ENCODE data around the gene RASSF4.

Gene RASSF4

DNA sequence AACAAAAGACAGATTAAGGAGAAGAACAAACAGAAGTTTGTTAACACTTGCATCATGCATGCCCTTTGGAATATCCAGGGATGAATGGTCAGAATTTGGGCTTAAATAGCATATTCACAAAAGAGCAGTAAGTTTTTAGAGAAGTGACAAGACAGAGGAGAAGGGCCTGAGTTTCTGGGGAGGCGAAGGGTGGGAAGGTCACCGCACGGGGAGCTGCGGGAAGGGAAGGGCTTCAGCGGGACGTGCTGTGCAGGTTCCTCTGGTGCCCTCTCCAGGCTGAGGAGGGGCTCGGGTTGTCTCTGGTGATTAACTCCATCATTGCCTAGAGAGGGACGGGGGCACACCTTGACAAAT is 30.7 kb downstream of the RASSF4 start:
- DNase-seq (ENCODE audit: low read depth, low spot score), result no peak

DNA sequence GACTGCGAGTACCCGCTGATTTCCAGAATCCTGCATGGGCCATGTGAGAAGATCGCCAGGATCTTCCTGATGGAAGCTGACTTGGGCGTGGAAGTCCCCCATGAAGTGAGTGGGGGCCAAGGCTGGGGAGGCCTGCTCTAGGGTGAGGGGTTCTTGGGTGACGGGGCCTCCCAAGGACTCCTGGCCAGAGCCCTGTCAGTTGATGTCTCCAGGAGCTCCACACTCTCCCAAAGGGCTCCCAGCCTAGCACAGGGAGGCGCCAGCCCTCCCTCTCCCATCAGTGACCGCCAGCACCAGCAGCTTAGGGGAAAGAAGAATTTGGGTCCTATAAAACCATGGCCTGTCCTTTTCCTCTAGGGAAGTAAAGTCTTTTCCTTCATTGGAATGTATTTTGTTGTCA is 31.4 kb downstream of the RASSF4 start:
- DNase-seq (ENCODE audit: low read depth, low spot score), result no peak

DNA sequence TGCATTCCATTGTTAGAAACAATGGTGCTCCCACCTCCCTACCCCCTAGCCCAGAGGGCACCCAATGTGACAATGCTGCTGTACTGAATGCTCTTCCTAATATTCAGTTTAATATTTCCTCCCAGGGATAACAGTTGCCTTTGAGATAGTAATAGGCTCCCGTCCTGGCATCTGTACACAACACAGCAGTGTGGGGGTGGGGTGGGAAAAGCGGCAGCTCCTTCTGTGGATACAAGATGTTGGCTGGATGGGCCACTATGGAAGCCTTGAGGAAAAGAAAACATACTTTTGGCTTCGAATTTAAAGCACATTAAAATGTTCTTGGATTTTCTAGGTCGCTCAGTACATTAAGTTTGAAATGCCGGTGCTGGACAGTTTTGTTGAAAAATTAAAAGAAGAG is 32.0 kb downstream of the RASSF4 start:
- DNase-seq (ENCODE audit: low read depth, low spot score), result no peak

DNA sequence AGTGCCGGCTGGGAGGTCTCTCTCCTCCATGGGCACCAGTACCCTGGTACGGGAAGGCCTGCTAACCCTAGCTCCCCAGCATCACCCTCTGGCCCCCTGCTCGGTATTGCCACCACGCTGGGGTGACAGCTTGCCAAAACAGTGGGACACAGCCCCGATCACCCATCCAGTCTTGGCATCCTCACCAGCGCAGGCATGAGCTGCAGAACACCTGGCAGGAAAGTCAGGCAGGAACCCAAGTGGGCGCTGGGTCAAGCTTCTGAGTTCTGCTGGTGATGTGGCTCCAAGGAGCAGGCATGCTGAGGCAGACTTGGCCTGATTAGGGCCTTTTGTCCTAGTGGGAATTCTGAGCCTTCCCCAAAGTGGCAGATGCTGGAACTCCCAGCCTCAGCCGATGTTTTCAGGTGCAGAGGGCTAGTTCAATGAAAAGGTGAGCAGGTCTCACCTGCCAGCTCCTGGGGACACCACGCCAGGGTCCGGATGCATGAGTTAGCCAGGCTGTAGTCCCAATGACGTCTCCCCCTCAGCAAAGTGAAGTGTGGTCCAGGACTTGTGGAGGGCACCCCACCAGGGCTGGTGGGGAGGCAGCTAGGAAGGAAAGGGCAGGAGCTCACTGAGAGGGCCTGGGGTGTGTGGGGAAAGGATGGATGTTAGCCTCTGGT is 32.6 kb downstream of the RASSF4 start:
- no peak for DNase-seq (ENCODE audit: low read depth, low spot score)

DNA sequence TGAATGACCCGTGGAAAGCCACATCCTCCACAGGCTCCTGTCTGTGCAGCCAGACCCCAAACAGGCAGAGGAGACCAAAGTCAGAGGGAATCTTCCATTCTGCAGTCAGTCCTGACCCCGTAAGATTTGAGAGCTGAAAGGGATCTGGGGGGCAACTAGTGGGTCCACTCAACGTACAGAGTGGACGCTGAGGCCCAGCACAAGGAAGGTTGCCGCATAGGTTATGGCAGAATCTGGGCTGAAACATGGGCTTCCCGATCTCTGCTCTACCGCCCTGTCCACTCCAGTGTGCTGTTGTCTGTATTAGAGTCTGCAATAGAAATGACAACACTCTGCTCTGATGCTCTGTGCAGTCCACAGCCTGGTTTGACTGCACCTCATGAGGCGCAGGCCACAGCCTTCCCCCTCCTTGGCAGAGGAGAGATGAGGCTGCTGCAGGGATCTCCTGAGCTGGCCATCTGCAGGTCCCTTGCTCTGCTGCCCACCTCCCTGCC is 33.2 kb downstream of the RASSF4 start:
- DNase-seq (ENCODE audit: low read depth, low spot score), result no peak

DNA sequence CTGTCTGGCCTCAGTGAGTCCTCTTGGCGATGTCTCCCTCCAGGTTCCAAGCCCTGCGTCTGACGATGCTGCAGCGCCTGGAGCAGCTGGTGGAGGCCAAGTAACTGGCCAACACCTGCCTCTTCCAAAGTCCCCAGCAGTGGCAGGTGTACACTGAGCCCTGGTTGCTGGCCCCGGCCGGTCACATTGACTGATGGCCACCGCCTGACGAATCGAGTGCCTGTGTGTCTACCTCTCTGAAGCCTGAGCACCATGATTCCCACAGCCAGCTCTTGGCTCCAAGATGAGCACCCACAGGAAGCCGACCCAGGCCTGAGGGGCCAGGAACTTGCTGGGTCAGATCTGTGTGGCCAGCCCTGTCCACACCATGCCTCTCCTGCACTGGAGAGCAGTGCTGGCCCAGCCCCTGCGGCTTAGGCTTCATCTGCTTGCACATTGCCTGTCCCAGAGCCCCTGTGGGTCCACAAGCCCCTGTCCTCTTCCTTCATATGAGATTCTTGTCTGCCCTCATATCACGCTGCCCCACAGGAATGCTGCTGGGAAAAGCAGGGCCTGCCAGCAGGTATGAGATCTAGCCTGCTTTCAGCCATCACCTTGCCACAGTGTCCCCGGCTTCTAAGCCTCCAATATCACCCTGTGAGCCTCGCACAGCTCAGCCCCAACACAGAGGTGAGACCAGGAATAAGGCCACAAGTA is 33.8 kb downstream of the RASSF4 start:
- DNase-seq (ENCODE audit: low read depth, low spot score), result no peak

DNA sequence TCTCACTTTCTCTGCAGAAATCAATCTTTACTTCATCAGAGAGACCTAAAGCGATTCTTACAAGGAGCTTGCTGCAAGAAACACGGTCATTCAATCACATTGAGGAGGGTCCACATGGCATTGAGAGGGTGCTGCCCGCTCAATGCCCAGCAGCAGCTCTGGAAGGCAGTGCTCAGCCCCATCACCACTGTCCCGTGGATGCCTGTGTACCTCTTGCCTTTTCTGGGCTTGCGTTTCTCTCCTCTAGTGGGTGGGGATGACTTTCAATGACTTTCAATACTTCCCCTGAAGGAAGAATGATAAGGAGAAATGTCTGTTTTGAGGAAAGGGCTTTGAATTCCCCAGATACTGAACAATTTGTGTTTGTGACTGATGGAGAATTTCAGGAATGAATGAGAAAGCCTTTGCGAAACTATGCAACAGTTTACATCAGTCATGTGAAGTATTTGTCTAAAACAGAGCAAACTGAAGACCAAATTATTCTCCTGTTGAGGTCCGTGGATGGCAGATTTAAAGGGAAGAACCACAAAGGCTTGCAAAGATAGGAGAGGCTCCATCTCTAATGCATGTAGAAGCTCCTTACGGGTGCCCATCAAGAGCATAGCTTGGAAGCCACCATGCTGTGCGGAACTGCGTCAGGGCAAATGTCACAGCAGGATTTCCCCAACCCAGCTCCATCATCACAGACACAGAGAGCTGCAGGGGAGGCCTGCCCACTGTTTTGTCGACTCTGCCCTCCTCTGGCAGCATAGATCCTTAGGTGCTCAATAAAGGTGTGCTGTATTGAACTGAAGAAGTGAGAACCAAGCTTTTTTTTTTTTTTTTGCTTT is 34.5 kb downstream of the RASSF4 start:
- no peak for DNase-seq (ENCODE audit: low read depth, low spot score)

DNA sequence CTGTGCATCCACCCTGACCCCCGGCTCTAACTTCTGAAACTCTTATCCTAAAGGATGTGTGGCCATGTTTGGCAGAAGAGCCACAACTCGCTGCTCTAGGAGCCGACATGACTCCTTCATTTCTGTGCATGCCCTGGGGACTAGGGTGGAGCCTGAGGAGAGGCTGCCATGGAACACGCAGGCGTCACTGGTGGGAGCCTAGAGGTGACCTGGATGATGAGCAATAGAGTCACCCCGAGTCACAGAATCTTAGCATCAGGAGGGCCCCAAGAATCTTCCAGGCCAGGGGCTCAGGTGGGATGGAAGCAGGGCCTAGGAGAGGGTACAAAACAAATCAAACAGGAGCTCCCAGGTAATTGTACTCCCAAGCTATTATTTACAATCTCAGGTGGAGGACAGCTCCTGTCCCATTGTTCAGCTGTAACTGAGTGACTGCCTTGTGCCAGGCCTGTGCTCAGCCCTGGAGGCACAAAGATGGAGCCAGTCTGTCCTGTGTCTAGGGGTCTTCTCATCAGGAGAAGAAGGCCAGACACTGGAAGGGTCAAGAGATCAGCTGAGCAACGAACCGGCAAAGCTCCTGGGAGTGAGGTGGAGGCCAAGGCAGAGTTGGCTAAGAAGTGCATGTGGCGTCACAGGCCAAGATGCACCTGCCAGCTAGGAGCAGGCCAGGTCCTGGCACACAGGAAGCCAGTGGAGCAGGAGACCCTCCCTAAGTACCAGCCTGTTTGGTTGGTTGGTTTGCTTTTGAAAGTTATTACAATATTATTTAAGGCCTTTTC is 35.3 kb downstream of the RASSF4 start:
- no peak for DNase-seq (ENCODE audit: low read depth, low spot score)

DNA sequence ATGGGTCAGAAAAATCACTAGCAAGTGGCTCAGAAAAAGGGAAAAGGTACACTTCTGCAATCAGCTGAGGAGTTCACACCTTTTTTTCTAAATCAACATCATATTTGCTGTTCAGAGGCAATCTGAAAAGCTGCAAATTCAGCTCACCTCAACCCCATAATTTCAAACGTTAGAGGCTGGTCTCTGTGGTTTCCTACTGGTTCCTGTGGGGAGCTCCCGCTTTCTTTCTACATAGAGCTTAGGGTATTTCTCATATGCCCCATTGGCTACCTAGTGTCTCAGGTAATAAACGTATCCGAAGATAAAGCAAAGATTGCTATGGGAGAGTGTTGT is 35.9 kb downstream of the RASSF4 start:
- DNase-seq (ENCODE audit: low read depth, low spot score), result no peak

DNA sequence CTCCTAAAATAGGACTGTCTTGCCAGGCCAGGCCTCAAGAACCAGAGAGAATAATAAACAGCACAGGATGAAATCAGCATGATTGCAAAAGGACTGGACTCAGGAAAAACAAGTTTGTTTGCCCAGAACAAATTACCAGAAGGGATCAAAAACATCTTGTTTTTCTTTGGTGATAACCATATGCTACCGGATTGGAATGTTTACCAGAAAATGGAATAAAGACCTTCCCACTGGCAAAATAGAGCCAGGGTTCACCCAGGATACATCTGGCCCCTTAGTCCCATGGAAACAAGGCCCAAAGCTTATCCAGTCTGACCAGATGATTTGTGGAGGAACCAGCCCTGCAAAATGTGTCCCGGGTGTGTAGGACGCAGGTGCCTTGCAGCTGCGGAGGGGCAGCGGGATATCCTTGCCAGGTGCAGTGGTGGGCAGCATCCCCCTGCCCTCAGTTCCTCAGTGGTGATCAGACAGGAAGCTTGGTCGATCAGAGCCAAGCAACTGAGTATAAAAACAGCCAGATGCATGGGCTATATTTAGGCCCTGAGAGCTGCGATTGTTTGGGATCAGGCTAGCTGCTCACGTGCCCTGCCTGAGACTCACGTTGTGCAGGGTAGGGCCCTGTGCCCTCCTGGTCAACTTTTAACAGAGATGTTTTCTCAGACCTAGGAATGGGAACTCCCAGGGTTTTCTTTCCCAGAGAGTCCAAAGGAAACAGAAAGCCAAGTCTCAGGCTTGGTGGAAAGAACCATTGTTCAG is 36.5 kb downstream of the RASSF4 start:
- DNase-seq (ENCODE audit: low read depth, low spot score), result no peak

DNA sequence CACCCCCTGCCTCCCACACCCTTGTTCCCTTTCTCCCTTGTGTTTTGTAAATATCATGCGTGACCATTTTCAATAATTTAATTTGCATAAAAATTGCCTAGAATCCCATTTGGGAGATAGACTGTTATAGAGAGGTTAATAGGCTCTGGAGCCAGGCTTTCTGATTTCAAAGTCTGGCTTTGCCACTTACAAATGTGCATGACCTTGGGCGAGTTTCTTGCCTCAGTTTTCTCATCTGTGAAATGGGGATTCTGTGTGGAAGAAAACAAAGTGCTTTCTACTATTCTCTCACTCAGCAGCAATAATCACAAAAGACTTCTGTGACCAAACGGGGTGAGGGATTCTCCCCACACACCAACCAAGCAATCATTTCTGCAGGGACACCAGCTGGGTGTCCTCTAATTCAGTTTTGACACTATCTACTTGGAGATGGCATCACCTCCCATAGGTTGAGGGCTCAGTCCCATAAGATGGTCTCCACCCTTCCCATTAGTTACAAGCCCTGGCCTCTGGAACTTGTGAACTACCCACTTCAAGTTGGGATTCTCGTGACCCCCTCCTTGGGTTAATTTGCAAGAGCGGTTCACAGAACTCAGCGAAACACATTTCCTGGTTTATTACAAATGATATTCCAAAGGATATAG is 37.6 kb downstream of the RASSF4 start:
- no peak for DNase-seq (ENCODE audit: low read depth, low spot score)

DNA sequence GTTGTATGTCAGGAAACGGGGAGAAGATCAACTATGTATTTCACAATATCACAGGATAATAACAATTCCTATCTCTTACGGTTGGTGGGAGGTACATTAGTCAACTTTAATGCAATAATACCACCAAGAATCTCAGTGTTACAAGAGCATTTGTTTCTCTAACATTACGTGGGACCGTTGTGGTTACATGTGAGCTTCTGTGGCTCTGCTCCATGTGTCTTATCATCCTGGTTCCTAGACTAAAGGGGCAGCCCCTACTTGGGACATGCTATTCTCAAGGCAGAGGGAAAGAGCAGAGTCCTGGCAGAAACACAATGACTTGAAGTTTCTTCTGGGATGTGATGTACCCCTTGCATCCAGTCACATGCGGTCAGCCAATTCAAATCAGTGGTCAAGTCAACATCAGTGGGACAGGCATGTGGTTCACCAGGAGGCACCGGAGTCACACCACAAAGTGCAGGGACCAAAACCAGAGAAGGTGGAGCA is 38.6 kb downstream of the RASSF4 start:
- DNase-seq (ENCODE audit: low read depth, low spot score), result no peak

DNA sequence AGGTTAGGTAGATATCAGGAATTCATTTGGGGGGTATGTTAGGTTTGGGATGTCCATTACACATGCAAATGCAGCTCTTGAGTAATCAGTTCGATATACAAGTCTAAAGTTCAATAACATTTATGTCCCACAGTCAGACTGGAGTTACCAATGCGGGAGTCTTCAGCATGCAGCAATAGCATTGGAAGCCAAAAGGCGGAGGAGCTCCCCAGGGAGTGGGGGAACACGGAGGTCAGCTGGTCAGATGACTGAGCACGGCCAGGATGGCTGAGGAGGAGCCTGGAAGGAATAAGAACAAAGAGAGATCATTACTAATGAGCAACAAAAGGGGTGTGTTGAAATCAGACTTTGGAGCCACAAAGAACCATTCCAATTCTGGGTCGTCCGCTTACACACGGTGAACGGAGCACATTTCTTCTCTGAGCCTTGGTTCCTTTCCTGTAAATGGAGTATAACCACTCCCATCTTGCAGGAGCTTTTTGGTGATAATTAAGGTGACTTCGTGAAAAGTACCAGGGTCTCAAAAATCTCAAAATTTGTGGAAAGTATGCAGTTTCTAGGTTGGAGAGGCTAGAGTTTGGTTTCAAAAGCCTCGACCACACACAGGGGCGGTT is 40.6 kb downstream of the RASSF4 start:
- no peak for DNase-seq (ENCODE audit: low read depth, low spot score)

DNA sequence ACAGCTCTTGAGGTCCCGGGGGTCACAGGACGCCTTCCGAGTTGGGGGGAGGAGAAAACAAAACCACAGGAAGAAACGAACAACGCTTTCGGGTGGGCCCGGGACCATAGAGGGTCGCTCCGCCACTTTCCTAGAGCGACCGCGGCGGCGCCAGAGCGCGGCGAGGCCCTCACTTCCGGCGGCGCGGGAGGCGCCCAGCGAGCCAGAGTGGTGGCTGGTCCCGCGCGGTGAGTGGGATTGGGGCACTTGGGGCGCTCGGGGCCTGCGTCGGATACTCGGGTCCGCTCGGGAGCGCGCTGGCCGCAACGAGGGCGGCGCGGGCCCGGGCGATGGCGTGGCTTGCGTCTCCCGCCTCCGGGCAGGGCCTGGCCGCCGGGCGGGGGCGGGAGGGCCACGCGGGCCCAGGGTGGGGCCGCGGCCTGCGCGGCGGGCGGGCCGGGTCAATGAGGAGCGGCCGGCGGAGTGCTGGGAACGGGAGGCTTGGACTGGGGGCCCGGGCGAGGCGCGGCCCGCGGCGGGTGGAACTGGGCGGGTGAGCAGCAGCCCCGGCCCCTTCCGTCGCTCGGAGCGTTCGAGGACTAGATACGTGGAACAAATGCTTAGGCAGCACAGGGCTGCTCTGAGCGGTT is 41.3 kb downstream of the RASSF4 start, which contains the start of gene ZNF22:
TSS of gene ZNF22 (plus strand) at position 172 of the 629 bp plus-strand sequence. CDS start 2,446 bp downstream, outside the sequence.
- DNase-seq (ENCODE audit: low read depth, low spot score), result peak; percentile 15

DNA sequence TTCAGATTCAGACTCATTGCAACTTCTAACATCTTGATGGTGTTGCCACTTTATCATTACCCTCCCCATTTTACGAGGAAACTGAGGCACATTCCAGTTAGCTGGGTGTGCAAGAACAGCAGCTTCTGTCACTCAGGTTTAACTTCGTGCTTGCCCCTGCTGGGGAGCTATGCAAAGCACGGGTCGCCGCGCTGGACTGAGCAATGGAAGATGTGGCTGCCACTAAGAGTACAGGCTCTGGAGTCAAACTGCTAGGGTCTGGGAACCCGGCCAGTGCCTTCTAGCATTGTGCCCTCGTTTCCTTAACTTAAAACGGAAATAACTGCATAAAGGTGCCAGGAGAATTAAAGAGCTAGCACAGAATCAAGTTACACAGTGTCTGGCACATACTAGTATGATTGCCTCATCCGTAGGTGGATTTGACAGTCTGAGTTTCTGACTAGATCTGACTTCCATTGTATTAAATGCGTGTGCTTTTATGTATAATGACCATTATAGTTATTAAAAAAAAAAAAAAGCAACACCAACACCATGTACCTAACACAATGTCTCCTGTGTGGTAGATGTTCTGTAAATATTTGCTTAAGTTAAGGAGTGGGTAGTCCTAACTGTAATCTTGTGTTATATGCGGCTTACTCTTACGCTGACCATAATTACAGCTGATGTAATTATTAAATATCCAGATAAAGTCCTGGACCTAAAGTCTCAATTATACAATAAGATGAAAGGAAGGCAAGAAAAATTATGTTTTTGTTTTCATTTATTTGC is 42.0 kb downstream of the RASSF4 start:
- no peak for DNase-seq (ENCODE audit: low read depth, low spot score)

DNA sequence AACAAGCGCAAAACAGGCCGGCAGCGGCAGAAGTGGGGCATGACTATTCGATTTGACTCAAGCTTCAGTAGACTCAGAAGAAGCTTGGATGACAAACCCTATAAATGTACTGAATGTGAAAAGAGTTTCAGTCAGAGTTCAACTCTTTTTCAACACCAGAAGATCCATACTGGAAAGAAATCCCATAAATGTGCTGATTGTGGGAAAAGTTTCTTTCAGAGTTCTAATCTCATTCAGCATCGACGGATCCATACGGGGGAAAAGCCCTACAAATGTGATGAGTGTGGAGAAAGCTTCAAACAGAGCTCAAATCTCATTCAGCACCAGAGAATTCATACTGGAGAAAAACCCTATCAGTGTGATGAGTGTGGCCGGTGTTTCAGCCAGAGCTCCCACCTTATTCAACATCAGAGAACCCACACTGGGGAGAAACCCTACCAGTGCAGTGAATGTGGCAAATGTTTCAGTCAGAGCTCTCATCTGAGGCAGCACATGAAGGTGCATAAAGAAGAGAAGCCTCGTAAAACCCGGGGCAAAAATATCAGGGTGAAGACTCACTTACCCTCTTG is 43.9 kb downstream of the RASSF4 start:
- no peak for DNase-seq (ENCODE audit: low read depth, low spot score)

DNA sequence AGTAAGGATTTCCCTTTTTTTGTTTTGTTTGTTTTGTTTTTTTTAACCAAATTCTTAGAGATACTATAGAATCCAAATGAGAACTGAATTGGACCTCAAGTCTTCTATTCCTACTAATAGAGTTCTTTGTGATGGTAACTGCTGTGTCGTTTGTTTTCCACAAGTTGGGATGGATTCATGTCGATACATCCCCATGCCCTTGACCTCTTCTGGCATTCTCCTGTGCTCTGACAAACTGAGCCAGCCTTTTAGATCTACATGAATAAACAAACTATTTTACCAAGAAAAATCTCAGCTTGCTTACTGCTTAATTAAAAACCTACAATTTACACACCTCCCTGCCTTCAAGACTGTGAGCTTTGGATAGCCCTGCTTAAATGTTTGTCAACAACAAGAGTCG is 45.1 kb downstream of the RASSF4 start:
- no peak for DNase-seq (ENCODE audit: low read depth, low spot score)

DNA sequence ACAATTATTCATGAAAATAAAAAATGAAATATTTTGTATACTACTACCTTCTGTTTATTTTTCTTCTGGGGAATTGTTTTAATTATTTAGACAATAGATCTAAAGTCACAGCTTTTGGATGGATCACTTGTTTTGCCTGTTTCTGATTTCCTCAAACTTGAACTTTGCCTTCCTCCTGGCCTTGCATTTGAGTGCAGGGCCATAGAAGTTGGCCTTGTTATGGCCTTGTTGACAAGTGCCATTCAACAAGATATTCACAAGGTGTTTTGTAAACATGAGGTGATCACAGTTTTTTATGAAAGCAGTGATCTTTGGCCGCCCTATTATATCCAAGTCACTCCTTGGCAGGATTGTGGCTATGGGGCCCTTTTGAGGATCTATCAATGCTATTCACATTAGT is 45.7 kb downstream of the RASSF4 start:
- no peak for DNase-seq (ENCODE audit: low read depth, low spot score)

Measured in activated CD4-positive, CD25-positive, alpha-beta regulatory T cell treated with anti-CD3 and anti-CD28 coated beads, Interleukin-2, amount 50 U/mL, for 16 hours (primary cell).